GM21717 (cell line): ENCODE measurements around the gene MYPN.
"Not testable (repeated sequence)": the region's sequence is repeated elsewhere in the genome, so short reads cannot be mapped to it uniquely, and the experiment has no call there.

ENCODE experiments used
- ATAC-seq: cut with Tn5 transposase; IDR thresholded peaks from one replicate; pipeline ENCODE4 v1.9.1; 2021; ENCODE audit warnings: mild to moderate bottlenecking, moderate library complexity; ENCODE audit not compliant: unreplicated experiment

Gene MYPN, protein sequence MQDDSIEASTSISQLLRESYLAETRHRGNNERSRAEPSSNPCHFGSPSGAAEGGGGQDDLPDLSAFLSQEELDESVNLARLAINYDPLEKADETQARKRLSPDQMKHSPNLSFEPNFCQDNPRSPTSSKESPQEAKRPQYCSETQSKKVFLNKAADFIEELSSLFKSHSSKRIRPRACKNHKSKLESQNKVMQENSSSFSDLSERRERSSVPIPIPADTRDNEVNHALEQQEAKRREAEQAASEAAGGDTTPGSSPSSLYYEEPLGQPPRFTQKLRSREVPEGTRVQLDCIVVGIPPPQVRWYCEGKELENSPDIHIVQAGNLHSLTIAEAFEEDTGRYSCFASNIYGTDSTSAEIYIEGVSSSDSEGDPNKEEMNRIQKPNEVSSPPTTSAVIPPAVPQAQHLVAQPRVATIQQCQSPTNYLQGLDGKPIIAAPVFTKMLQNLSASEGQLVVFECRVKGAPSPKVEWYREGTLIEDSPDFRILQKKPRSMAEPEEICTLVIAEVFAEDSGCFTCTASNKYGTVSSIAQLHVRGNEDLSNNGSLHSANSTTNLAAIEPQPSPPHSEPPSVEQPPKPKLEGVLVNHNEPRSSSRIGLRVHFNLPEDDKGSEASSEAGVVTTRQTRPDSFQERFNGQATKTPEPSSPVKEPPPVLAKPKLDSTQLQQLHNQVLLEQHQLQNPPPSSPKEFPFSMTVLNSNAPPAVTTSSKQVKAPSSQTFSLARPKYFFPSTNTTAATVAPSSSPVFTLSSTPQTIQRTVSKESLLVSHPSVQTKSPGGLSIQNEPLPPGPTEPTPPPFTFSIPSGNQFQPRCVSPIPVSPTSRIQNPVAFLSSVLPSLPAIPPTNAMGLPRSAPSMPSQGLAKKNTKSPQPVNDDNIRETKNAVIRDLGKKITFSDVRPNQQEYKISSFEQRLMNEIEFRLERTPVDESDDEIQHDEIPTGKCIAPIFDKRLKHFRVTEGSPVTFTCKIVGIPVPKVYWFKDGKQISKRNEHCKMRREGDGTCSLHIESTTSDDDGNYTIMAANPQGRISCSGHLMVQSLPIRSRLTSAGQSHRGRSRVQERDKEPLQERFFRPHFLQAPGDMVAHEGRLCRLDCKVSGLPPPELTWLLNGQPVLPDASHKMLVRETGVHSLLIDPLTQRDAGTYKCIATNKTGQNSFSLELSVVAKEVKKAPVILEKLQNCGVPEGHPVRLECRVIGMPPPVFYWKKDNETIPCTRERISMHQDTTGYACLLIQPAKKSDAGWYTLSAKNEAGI (N-terminal part only)

DNA sequence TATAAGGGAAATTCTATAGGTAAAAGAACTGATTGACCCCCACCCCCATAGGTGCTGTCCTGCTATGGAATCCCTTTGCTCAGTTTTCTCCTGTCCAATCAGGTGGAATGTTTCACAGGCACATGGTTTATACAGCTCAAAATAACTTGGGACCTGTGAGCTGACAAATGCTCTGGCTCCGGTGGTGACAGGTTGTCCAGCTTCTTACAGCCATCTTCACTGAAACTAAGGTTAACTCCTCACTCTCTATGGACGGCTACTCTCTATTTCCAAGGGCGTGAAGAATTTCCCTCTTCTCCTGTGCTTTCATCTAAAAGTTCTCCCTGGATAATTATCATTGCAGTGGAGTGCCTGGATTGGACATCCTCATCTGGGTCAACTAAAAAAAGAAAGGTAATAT is at the start of gene MYPN:
MYPN (plus strand) TSS at position 158 of the 400 bp plus-strand sequence. CDS start 11,951 bp downstream, outside the sequence.
- no peak for ATAC-seq

DNA sequence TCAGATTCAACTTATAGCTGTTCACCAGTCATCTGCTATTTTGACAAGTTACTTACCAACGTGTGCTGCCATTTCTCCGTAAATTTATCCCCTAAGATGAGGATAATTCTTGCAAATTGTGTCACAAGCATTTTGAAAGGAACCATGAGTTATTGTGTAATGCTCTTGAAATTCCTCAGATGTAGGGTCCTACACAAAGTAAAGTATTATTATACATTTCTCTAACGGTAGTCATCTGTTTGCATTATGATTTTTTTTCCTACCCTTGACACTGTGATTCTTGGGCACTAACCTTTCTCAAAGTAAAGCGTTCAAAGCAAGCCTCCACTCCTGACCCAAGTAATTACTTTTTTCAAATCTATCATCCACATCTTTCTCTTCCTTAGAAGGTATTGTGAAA is 42.3 kb upstream of the MYPN start:
- ATAC-seq: no peak

DNA sequence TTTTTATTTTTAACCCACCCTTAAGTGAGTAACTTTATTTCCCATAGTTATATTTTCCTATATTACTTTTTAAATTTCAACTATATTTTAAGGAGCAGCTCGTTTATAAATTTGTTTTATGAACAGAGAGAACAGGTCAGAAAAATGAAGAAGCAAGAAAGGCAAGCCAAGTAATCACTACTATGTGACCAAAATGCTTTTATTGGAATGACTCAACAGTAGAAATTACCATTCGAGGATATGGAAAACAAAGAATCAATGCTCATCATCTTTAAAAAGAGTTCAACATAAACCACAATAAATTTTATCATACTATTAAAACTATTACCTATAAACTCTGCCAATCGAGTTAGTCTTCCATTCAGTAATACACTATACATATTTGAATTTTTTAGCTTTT is 41.8 kb upstream of the MYPN start:
- no peak for ATAC-seq

DNA sequence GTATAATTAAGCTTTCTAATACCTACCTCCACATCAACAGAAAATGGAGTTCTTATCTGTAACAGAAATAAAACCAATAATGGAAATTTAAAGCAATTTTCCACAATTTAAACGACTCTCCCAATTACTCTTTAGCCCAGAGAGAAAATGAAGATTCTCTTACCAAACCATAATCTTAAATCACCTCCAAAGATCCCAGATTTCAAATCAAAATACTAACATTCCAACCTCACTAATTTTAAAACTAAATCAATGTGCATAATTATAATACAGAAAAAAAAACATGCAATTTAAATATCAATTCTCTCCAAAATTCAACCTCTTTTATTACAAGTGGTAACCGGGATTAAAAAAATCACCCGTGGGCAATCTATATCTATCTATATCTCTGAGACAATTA is 35.7 kb upstream of the MYPN start:
- ATAC-seq: no peak

DNA sequence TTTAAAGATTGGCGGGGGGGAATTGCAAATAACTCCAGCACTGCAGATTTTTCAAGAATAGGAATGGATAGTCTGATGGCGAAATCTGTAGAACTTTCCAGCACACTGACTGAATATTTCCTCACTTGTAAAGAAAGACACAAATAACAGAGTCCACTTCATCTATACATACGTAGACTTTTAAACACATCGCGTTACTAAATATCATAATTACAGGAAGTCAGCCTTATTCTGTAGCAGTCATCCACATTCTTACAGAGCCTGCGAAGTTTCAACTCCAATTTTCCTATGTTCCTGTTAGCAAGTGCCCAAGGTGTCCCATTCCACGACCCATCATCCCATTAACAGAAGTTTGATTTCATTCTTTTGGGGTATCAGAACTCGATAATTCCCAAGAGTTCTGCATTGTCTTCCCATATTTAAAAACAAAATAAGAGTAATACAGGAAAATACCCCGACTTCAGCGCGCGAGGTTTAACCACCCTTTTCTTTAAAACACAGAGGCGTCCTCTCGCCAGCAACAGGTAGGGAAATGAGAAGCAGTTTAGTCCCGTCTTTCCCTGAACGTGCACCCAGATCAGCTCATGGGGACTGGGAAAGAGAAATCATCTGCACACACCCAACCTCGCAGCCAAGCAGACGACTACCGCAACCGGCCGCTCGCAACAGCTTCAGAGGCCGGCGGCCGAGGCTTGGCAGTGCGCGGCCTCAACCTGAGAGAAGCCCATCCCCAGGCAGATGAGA is 35.1 kb upstream of the MYPN start:
- no peak for ATAC-seq

DNA sequence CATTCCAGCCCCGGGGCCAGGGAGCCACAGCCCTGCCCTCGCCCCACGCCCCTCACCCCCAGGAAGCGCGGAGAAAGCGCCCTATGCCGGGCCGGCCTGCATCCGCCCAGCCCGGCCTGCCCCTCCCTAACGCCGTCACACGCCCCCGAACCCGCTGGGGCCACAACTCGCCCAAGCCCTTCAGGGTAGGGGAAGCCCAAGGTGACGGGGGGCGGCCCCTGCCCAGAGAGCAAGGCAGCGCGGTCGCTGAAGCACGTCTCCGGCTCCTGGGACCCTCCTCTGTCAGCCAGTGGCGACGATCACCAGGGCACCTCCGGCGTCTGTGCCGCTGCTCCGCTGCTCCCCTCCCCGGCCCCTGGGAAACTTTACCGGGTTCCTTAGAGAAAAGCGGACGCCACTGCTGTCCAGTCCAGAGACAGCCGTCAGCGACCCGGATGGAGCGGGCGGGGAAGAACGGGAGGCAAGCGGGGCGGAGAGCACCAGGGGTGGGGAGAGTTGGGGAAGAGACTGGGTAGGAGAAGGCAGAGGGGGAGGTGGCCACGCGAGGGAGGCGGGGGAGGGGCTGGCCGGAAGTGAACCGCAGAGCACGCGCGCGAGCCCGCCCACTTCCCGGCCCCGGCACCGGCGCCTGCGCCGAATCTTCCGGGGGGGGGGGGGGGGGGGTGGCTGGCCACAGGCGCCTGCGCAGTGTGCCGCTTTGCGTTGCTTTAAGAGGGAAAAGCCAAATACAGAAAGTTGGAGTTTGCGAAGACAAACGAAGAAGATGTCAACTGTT is 34.3 kb upstream of the MYPN start, which contains the start of gene HERC4:
HERC4 (minus strand) TSS at position 509 of the 775 bp plus-strand sequence. CDS start 2,175 bp downstream, outside the sequence.
- ATAC-seq: peak; percentile 85

DNA sequence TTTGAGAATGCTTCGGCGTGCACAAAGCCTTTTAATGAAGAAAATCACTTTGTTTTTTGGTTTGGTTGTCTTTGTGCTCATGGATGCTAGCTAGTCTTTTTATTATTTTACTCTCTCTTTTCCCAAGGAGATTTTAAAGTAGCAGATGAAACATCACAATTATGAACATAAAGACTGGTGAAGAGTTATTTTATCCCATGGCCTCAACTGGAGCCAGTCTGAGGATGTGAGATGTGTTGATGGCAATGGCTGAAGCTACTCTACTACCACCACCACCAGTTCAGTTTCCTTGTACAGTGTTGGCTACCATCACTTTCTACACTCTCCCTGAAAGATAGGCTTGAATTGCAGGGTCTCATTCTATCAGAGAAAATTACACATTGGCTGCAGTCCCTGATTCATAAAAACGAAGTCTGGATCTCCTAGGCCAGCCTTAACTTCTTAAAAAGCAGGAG is 33.7 kb upstream of the MYPN start:
- no peak for ATAC-seq

DNA sequence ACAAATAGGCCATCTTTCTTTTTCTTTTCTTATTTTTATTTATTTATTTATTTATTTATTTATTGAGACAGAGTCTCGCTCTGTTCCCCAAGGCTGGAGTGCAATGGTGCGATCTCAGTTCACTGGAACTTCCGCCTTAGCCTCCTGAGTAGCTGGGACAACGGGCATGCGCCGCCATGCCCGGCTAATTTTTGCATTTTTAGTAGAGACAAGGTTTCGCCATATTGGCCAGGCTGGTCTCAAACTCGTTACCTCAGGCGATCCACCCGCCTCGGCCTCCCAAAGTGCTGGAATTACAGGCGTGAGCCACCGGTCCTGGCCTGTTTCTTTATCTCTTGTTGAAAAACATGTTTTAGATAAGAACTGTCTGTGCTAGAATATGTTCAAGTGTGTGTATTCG is 33.2 kb upstream of the MYPN start:
- not testable (repeated sequence) for ATAC-seq

DNA sequence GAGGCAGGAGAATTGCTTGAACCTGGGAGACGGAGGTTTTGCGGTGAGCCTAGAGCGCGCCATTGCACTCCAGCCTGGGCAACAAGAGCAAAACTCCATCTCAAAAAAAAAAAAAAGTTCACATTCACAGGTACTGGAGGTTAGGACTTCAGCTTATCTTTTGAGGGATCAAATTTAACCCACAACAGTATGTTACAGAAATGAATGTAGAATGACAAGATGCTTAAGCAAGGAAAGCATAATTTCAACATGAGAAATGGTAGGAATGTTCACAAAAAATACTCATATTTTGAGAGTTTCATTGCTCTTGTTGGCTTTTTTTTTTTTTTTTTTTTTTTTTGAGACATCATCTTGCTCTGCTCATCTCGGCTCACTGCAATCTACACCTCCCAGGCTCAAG is 32.3 kb upstream of the MYPN start:
- ATAC-seq: no peak

DNA sequence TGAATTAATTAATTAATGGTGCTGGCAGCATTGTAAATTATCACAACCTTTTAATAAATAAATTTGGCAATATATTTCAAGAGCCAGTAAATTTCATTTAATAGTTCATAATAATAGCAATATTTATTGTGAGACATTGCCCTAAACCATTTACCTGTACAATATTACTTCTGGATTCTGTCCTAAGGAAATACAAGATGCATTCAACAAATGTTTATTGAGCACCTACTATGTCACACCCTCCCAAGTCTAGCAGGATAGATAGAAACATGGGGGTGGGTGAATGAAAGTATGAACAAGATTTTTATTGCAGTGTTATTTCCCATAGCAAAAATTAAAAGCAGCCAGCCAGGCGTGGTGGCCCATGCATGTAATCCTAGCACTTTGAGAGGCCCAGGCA is 29.9 kb upstream of the MYPN start:
- no peak for ATAC-seq

DNA sequence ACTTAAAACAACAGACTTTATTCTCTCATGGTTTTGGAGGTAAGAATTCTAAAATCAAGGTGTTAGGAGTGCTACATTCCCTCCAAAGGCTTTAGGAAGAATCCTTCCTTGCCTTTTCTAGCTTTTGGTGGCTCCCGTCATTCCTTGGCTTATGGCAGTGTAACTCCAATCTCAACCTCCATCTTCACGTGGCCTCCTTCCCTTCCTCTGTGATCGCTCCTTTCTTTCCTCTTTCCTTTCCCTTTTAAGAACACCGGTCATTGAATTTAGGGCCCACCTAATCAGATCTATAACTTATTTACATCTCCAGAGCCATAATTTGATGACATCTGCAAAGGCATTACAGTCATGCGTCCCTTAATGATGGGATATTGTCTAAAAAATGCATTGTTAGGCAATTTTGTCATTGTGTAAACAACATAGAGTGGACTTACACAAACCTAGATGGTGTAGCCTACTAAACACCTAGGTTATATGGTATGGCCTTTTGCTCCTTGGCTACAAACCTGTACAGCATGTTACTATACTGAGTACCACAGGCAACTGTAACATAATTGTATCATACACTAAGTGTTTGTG is 28.3 kb upstream of the MYPN start:
- no peak for ATAC-seq

DNA sequence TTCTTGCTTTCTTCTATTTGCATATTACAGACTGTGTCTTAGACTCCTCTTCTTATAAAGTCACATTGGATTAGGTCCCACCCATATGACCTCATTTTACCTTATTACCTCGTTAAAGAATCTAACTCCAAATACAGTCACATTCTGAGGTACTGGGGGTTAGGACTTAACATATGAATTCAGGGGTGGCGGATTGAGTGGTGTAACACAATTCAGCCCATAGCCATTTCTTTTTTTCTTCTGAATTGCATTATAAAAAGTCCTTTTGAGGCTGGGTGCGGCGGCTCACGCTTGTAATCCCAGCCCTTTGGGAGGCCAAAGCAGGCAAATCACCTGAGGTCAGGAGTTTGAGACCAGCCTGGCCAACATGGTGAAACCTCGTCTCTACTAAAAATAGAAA is 27.4 kb upstream of the MYPN start:
- ATAC-seq: no peak

DNA sequence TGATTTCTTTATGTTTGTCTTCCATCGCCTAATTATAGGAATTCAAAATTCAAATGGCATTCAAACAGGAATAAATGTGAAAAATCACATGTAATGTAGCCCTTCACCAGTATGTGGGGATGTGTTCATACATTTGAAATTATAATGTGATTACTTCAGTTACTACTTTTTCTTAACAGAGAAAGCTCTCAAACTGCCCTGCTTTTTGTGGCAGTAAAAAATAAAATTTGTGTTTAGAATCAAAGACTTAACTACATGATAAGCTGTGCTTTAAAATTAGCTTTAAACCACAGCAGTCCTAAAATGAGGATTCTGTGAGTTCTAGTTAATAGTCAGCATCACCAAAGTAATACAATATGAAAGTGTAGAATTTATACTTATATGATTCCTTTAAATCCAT is 26.4 kb upstream of the MYPN start:
- ATAC-seq: no peak

DNA sequence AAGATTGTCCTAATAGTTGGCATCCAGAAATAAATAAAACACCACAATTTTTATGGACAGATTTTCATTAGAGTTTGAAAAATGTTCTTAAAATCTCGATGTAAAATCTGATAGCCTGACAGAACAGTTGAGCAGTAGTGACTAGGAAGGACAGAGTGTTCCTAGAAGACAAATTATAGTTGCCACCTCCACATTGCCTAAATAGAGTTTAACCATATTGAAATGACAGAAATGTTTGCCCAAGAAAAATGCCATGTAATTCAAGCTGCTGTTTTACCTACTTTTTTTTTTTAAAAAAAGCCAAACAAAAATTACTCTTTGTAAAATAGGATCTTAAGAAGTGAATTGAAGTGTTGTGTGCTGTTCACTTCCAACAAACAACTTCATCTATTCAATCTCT is 25.3 kb upstream of the MYPN start:
- no peak for ATAC-seq

DNA sequence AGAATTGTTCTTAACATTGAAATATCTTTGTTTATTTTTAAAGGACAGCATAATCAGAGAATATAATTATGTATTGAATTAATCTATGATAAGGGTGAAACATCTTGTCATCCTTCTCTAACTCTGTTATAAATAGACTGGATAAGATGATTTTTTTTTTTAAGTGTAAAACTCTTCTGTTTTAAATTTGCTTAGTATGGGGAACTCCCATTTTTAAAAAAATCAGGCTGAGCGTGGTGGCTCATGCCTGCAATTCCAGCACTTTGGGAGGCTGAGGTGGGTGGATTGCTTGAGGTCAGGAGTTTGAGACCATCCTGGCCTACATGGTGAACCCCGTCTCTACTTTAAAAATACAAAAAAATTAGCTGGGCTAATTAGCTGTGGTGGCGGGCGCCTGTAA is 24.8 kb upstream of the MYPN start:
- ATAC-seq: no peak

DNA sequence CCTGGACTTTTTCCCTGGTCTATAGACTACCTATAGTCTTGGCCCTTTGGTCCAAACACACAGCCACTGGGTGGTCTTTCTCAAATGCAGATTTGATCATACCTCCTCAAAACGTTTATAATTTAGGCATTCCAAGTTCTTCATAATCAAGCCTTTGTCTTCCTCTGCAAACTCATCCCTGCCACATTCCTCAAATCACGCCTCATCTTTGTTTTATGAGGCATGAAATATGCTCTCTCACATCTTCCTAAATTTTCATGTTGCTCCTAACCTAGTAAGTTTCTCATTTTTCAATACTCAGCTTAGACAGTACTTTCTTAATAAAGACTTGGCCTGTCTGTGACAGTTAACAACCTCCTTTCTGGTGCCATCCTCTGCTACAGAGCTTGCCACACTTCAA is 23.3 kb upstream of the MYPN start:
- ATAC-seq: no peak

DNA sequence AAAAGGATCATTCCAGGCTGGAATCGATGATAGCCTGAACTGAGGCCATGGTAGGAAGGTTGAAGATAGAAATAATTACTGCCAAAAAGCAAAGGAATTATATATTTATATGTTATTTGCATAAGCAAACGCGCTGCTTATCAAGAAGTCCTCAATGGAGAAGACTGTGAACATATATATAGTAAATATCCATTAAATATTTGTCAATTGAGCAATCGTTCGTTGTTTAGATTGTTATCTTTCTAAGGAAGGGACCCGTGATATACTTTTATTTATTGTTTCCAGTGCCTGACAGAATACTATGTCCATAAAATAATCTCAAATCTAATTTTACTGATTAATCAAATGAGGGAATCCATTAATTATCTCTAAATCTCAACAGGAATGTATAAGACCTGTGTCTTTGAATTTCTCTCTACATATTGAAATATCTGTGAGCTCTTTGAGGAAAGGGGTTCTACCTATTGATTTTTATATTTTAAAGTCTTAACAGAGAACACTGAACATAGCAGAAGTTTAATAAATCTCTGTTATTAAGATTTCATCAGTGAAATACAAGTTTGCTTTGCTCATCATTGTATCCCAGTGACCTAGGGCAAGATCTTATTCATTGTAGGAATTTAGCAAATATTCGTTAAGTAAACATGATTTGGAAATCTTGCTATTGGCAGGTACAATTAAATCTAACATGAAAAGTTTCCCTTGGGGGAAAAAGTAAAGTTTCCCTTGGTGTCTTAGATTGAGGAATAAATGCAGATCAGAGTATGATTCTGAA is 22.2 kb upstream of the MYPN start:
- ATAC-seq: no peak

DNA sequence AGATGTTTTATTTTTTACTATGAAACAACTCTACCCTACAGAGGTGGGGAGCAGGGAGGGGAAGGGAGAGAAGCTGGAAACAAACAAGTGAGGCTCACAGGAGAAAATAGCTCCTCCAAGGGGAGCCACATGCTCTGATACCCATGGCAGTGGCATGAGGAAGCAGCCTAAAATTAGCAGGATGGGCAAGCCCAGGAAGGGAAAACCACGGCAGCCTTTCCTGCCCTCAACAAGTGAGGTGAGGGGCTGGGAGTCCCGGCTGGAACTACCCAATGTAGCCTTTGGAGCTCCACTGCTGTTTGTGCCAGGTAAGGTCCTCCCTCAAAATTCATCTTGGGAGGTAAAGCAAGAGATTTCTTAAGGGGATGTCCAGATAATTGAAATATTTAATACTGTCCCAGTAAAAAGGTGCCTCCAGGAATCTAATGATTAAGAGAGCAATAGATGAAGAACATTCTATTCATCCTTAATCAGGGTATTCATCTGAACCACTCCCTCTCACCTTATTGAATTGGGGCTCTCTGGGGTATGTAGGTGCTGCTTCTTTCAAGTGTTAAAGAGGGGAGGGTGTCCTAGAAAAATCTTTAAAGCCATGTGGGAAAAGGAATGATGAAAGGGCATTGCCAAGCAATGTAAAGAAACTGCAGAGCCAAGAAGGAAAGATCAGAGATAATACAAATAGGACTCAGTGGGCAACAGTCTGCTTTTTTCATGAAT is 21.4 kb upstream of the MYPN start:
- no peak for ATAC-seq
